Kidney (tissue), 14 donors: ENCODE results near the gene TMEM131L. TPM values are rescaled to one million over a fixed set of nuclear protein-coding genes. Genes with fewer than 3 reads are reported as not detected.

Experiments used
- DNase-seq, 5 donors: peaks; one replicate each; pipeline ENCODE4 v3.0.0-alpha.2; 2013 to 2020
- FAIRE-seq: peaks from 2 replicates; lab custom pipeline; 2012; peaks lifted over from hg19 to GRCh38; lab: Jason Lieb, UNC
- H3K27ac ChIP-seq, 2 donors: one replicate each; pipeline ENCODE4 v1.7.0; 2013; ENCODE audit warnings: low read depth in 2 of 2, low read length in 2 of 2, inconsistent platforms in 1 of 2
- H3K27me3 ChIP-seq: one replicate; pipeline ENCODE4 v1.7.1; 2013; ENCODE audit warnings: low read length, inconsistent platforms; ENCODE audit not compliant: control insufficient read depth, insufficient read depth
- H3K36me3 ChIP-seq, 3 donors: one replicate each; pipeline versions ENCODE4 v1.7.0 to v1.7.1; 2013; ENCODE audit warnings: low read length in 3 of 3, control low read depth in 1 of 3, inconsistent platforms in 1 of 3; ENCODE audit not compliant: insufficient read depth in 3 of 3, control insufficient read depth in 2 of 3
- H3K4me1 ChIP-seq, 3 donors: one replicate each; pipeline versions ENCODE4 v1.7.0 to v1.7.1; 2013; ENCODE audit warnings: low read length in 3 of 3, inconsistent platforms in 1 of 3, low read depth in 1 of 3; ENCODE audit not compliant: control insufficient read depth in 2 of 3, insufficient read depth in 2 of 3
- H3K4me3 ChIP-seq, 3 donors: one replicate each; pipeline versions ENCODE4 v1.7.0 to v1.8.1; 2013; ENCODE audit warnings: low read length in 3 of 3, control low read depth in 1 of 3, inconsistent platforms in 1 of 3
- H3K9ac ChIP-seq, 3 donors: one replicate each; pipeline versions ENCODE4 v1.7.0 to v1.7.1; 2013; ENCODE audit warnings: low read length in 3 of 3, control low read depth in 1 of 3, inconsistent platforms in 1 of 3
- H3K9me3 ChIP-seq, 3 donors: one replicate each; pipeline versions ENCODE4 v1.7.0 to v1.7.1; 2013; ENCODE audit warnings: low read length in 3 of 3, control low read depth in 1 of 3, inconsistent platforms in 1 of 3; ENCODE audit not compliant: control insufficient read depth in 2 of 3, insufficient read depth in 1 of 3
- intact Hi-C: fragments of 100-400 bp; cut with DNase I; formaldehyde crosslinking; loops from one replicate; pipeline ENCODE4 v1.11.1; 2022
- polyA plus RNA-seq: library from polyadenylated mRNA; stranded (reverse); fragments of 350-450 nt; fragmentation: Illumina TruSeq; extraction: RNeasy Lipid Tissue Mini Kit (QIAGEN cat#74804); gene quantifications from one replicate; pipeline ENCODE4 v1.2.3, GENCODE V29; 2014; ENCODE audit warnings: low read depth, low replicate concordance; ENCODE audit not compliant: insufficient read depth
- total RNA-seq: library from RNA; stranded (reverse); fragmentation: NEBNext Ultra II Directional; extraction: Animal tissue kit (Norgen Biotek cat#: 25700); gene quantifications from one replicate; pipeline ENCODE4 v1.2.1, GENCODE V29; 2021
- TF ChIP-seq, protein P1 (sequence below): IDR thresholded peaks from 3 replicates; pipeline ENCODE4 v1.5.1; 2012; ENCODE audit warnings: mild to moderate bottlenecking, moderate library complexity, borderline replicate concordance; ENCODE audit not compliant: insufficient read depth; ENCODE audit errors: extremely low read depth
- donor health status: control.
- donor health status: control.
- donor health status: control.
- donor health status: control.
- donor health status: control.
- donor health status: DM: yes; HTN: yes; CAD: no.
- donor health status: Normal renal cell carcinoma (clear cell type).

Gene TMEM131L
- total and polyA plus RNA-seq, 2 donors from 2014 or later: 3.0 to 17.0 TPM

- Histone ChIP-seq H3K27me3 (no peaks in the 10 kb centered on the region), H3K27ac (peak overlapping the region; percentile 45 to 67), H3K36me3 (no peaks in the 10 kb centered on the region), H3K9ac (peak overlapping the region; percentile 56 to 62 (median 60)), H3K4me3 (peak overlapping the region; percentile 76 to 83 (median 79)), H3K9me3 (no peaks in the 10 kb centered on the region), H3K4me1 (peaks cover 0 to 8% (median 8%) of the 10 kb centered on the region in 3 donors)
- peak; percentile 70 to 94 (median 80) for DNase-seq
- FAIRE-seq: no peak
- TF ChIP-seq, protein P1, sequence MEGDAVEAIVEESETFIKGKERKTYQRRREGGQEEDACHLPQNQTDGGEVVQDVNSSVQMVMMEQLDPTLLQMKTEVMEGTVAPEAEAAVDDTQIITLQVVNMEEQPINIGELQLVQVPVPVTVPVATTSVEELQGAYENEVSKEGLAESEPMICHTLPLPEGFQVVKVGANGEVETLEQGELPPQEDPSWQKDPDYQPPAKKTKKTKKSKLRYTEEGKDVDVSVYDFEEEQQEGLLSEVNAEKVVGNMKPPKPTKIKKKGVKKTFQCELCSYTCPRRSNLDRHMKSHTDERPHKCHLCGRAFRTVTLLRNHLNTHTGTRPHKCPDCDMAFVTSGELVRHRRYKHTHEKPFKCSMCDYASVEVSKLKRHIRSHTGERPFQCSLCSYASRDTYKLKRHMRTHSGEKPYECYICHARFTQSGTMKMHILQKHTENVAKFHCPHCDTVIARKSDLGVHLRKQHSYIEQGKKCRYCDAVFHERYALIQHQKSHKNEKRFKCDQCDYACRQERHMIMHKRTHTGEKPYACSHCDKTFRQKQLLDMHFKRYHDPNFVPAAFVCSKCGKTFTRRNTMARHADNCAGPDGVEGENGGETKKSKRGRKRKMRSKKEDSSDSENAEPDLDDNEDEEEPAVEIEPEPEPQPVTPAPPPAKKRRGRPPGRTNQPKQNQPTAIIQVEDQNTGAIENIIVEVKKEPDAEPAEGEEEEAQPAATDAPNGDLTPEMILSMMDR: no peak
- intact Hi-C loops: loop anchor here (10.0 kb wide), 1 partner anchor 108 kb away; no protein-coding TSS in a partner anchor
Observed at GRCh38 chr4:153466949-153467896, 1.1 kb downstream of the TMEM131L start.

DNA sequence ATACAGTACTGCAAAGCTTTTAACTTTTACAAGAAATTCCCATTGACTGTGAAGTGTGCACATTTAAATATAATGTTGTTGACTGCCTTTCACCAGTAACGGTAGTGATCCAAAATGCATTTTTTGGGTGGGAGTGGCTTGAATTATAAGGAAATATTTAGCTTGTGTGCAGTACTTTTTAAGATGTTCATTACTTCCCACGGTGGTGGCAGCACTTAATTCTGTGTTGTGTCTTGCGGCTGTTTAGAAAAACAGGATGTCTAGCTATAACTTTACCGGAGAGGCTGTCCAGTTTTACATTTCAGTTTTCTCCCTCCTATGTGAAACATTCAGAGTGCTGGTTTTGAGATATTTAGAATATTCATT lies 1.7 kb downstream of the TMEM131L start:
- TF ChIP-seq, protein P1: no peak
- Histone ChIP-seq H3K9me3 (no peaks in the 10 kb centered on the region), H3K27me3 (no peaks in the 10 kb centered on the region), H3K36me3 (no peaks in the 10 kb centered on the region), H3K9ac (peak overlapping the region in 2 of 3 donors; percentile 27 to 62), H3K4me3 (peak overlapping the region; percentile 76 to 83 (median 79)), H3K4me1 (peaks cover 0 to 8% (median 8%) of the 10 kb centered on the region in 3 donors), H3K27ac (no peak overlapping the region)
- no peak for FAIRE-seq
- DNase-seq: peak in 2 of 5 donors; percentile 36 to 67
- intact Hi-C loops: loop anchor here (10.0 kb wide), 1 partner anchor 107 kb away; no protein-coding TSS in a partner anchor

GRCh38 chr4:153468587-153468986 lies 2.4 kb downstream of the TMEM131L start:
- no peak for FAIRE-seq
- intact Hi-C loops: loop anchor here (10.0 kb wide), 1 partner anchor 106 kb away; no protein-coding TSS in a partner anchor
- no peaks in the 10 kb centered on the region for H3K27me3 ChIP-seq
- no peaks in the 10 kb centered on the region for H3K9me3 ChIP-seq
- H3K27ac ChIP-seq: no peak overlapping the region
- DNase-seq: no peak
- TF ChIP-seq, protein P1: no peak
- peak overlapping the region; percentile 16 to 79 (median 30) for H3K4me3 ChIP-seq
- H3K4me1 ChIP-seq: peaks cover 0 to 8% (median 8%) of the 10 kb centered on the region in 3 donors
- H3K9ac ChIP-seq: peak overlapping the region in 1 of 3 donors; percentile 62
- no peaks in the 10 kb centered on the region for H3K36me3 ChIP-seq
